T1000 (cell line): Measurements from ENCODE around the gene TCEAL4.
"Not testable (repeated sequence)": the region's sequence is repeated elsewhere in the genome, so short reads cannot be mapped to it uniquely, and the experiment has no call there.

Experiments
- DNase-seq: peaks from one replicate; lab custom pipeline; 2025; ENCODE audit warnings: mixed read lengths; lab: John Stamatoyannopoulos, UW

TCEAL4 gene

DNA sequence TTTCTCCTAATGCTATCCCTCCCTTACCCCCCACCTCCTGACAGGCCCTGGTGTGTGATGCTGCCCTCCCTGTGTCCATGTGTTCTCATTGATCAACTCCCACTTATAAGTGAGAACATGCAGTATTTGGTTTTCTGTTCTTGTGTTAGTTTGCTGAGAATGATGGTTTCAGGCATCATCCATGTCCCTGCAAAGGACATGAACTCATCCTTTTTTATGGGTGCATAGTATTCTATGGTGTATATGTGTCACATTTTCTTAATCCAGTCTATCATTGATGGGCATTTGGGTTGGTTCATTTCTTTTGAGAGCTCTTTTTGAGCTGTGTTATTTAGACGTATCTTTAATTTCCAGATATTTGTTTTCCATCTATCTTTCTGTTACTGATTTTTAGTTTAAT lies 7.0 kb downstream of the TCEAL4 start:
- DNase-seq: not testable (repeated sequence)

DNA sequence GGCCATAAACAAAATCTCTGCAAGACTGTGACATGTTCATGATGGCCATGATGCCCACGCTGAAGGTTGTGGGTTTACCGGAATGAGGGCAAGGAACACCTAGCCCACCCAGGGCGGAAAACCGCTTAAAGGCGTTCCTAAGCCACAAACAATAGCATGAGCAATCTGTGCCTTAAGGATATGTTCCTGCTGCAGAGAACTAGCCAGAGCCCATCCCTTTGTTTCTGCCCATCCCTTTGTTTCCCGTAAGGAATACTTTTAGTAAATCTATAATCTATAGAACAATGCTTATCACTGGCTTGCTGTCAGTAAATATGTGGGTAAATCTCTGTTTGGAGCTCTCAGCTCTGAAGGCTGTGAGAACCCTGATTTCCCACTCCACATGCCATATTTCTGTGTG lies 9.9 kb downstream of the TCEAL4 start:
- DNase-seq: not testable (repeated sequence)

DNA sequence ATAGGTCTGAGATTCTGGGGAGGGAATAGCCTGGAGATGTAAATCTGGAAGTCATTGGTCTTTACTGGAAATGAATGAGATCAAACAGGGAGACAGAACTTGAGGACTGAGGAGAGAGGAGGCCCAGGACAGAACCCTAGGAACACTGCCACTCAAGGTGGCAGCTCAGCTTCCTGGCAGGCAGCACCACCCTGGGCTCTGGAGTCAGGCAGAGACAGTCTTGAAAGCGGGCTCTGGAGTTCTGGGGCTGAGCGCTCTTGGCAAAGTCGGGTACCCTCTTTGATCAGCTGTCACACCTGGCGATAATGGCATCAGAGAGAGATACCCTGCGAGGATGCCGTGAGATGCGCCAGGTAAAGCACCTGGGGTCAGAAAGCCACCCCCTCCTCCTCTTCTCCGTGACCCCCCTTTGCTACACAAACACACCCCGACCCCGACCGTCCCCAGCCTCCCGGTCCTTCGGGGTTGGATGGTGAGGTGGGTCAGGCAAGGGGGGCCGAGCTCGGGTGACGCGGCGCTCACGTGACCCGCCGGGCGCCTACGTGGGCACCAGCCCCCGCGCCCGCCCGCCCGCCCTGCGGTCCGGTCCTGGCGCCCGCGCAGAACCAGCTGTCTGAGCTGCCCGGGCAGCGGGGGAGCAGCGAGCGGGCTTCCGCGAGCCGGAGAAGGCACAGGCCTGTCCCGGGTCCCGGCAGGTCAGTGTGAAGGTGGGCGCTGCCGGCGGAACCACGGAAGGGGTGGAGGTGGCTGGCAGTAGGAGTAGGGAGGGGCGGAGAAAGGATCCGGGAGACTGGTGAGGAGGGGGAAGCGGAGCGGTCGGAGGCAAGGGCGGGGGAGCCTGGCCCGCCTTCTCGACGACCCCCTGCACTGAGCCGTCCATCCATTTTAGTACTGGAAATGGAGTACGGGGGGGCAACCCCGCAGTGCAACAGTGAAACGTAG lies 22.3 kb downstream of the TCEAL4 start, which contains the start of gene TCEAL3:
Gene TCEAL3, plus strand, starts transcription at position 600 of the 942 bp plus-strand sequence. CDS start 1,102 bp downstream, outside the sequence.
- DNase-seq: no peak

DNA sequence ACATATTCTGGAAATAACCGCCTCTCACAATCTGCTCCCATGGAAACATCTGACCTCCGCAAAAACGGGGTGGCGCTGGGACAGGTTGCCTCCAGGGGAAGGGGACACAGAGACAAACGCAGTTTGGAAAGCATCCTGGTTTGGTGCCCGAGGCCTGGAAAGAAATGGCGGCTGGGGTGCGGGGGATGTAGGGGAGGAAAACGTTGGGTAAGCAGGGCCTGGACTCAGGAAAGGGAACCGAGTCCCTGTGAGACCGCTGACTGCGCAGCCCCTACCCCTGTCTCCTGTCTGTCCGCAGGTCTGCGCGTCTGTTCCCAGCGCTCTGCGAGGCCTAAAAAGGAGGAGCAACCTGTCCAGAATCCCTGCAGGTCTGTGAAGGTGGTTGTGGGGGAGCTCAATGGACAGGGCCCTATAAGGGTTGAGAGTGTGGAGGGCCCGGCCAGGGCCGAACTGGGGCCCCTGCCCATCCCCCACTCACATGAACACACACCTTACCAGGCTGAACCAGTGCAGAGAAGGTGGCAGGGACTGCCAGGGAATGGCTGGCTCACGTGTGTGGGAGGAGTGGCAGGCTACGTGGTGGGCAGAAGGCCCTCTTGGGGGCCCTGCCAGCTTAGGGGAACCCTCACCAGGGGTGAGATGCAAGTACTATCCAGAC lies 23.1 kb downstream of the TCEAL4 start:
- DNase-seq: no peak

GRCh38 chrX:103610282-103610681 lies 25.0 kb downstream of the TCEAL4 start:
- no peak for DNase-seq

DNA sequence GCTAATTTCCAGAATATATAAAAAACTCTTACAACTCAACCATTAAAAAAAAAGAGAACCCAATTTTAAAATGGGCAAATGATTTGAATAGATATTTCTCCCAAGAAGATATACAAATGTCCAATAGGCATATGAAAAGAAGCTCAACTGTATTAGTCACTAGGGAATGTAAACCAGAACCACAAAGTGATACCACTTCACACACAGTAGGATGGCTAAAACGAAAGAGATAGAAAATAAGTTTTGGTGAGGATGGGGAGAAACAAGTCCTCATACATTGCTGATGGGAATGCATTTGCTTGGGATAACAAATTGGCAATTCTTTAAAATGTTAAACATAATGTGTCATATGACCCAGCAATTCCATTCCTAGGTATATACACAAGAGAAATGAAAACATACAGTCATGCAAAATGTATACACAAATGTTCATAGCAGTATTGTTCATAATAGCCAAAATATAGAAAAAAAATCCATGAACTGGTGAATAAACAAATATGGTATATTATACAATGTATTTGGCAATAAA lies 28.1 kb downstream of the TCEAL4 start:
- DNase-seq: no peak

- DNase-seq: no peak
Measured at GRCh38 chrX:103614999-103615398, 29.7 kb downstream of the TCEAL4 start.

- DNase-seq: no peak
Measured at GRCh38 chrX:103615781-103616371, 30.6 kb downstream of the TCEAL4 start.

DNA sequence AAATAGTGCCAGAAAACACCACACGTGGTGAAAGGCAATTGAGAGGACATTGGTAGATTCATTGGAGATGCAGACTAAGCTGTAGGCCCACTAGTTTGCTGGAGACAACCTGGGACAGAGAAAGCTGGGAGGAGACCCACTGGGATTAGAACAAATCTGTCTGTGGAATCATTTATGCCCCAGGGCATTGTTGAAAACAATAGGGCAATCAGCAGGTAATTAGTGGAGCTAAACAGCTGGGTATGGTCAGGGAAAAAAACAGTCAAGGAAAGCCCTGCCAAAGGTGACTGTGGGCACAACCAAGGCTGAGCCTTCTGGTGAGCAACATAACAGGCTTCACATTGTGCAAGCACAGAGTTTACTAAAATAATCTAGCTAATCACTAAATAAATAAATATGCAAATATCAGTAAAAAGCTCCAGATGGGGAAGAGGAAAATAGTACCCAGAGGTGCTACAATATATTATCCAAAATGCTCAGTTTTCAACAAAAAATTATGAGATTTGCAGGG lies 31.4 kb downstream of the TCEAL4 start:
- no peak for DNase-seq

DNA sequence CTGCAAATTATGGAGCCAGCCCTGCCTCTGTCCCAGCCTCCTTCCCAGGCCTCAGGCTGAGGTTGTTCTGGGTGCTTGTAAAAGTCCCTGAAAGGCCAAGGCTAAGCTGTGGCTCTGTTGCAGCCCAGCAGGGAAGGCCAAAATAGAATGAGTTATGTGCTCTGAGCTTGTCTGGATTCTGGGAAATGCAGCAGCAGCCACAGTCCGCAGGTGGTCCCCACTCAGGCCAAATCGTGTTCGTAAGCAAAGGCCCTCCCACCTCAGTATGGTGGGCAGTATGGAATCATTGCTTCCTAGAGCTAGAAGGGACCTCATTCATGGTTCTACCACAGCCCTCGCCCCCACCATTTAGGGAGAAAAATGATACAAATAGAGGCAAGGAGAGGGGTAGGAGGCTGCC lies 38.8 kb downstream of the TCEAL4 start:
- DNase-seq: no peak

- no peak for DNase-seq
Measured at GRCh38 chrX:103626855-103627254, 41.5 kb downstream of the TCEAL4 start.

- DNase-seq: no peak
Measured at GRCh38 chrX:103628386-103629317, 43.3 kb downstream of the TCEAL4 start, which contains the start of gene TCEAL1. Gene TCEAL1, plus strand, starts transcription at chrX:103628975. Its CDS starts 942 bp downstream, at chrX:103629917.

GRCh38 chrX:103629318-103630170 lies 44.2 kb downstream of the TCEAL4 start:
- no peak for DNase-seq

DNA sequence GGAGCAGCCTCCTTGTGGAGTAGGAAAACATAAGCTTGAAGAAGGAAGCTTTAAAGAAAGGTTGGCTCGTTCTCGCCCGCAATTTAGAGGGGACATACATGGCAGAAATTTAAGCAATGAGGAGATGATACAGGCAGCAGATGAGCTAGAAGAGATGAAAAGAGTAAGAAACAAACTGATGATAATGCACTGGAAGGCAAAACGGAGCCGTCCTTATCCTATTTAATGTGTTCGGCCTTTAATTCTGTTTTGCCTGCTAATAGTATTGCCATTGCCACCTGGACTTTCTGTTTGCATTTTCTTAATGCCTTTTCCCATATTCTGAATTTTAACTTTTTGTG lies 44.8 kb downstream of the TCEAL4 start:
- no peak for DNase-seq

- DNase-seq: no peak
Measured at GRCh38 chrX:103631145-103631544, 45.8 kb downstream of the TCEAL4 start.

GRCh38 chrX:103635436-103635835 lies 50.1 kb downstream of the TCEAL4 start:
- no peak for DNase-seq
